MM.1S (cell line): ENCODE results near the gene TGFA.

Experiments used
- DNase-seq: peaks from one replicate; pipeline ENCODE4 v3.0.0-alpha.2; 2015
- H2AFZ ChIP-seq: fragments of 300-600 bp; sonication (generic); 2 replicates; pipeline ENCODE4 v1.6.0; 2016; ENCODE audit warnings: antibody characterized with exemption, low read length
- H3F3A ChIP-seq: fragments of 300-600 bp; sonication (generic); 2 replicates; pipeline ENCODE4 v1.6.1; 2016; ENCODE audit warnings: mild to moderate bottlenecking, antibody characterized with exemption, low read length, moderate library complexity, mixed read lengths; ENCODE audit not compliant: insufficient read depth
- H3K27ac ChIP-seq: fragments of 300-600 bp; sonication (generic); 2 replicates; pipeline ENCODE4 v1.5.1; 2016; ENCODE audit warnings: mild to moderate bottlenecking, low read length
- H3K27me3 ChIP-seq: fragments of 300-600 bp; sonication (generic); replicated peaks from 2 replicates; pipeline ENCODE4 v1.6.0; 2016; ENCODE audit warnings: low read length; ENCODE audit not compliant: insufficient read depth
- H3K36me3 ChIP-seq: fragments of 300-600 bp; sonication (generic); replicated peaks from 2 replicates; pipeline ENCODE4 v1.6.1; 2016; ENCODE audit warnings: mild to moderate bottlenecking, low read length, mixed read lengths; ENCODE audit not compliant: insufficient read depth
- H3K4me1 ChIP-seq: fragments of 300-600 bp; sonication (generic); 2 replicates; pipeline ENCODE4 v1.6.1; 2016; ENCODE audit warnings: low read length, mixed read lengths
- H3K4me2 ChIP-seq: fragments of 300-600 bp; sonication (generic); 2 replicates; pipeline ENCODE4 v1.6.0; 2016; ENCODE audit warnings: low read depth, low read length
- H3K4me3 ChIP-seq: fragments of 300-600 bp; sonication (generic); 2 replicates; pipeline ENCODE4 v1.5.1; 2016; ENCODE audit warnings: low read length, mixed read lengths
- H3K79me2 ChIP-seq: fragments of 300-600 bp; sonication (generic); 2 replicates; pipeline ENCODE4 v1.6.1; 2016; ENCODE audit warnings: mixed run types, low read length, mixed read lengths
- H3K9ac ChIP-seq: fragments of 300-600 bp; sonication (generic); 2 replicates; pipeline ENCODE4 v1.6.1; 2016; ENCODE audit warnings: low read length, mixed read lengths
- H3K9me2 ChIP-seq: fragments of 300-600 bp; sonication (generic); replicated peaks from 2 replicates; pipeline ENCODE4 v1.6.1; 2016; ENCODE audit warnings: mild to moderate bottlenecking, low read length, mixed read lengths; ENCODE audit not compliant: insufficient read depth
- H3K9me3 ChIP-seq: fragments of 300-600 bp; sonication (generic); replicated peaks from 2 replicates; pipeline ENCODE4 v1.6.1; 2016; ENCODE audit warnings: mild to moderate bottlenecking, low read length, mixed read lengths; ENCODE audit not compliant: insufficient read depth
- H4K20me1 ChIP-seq: fragments of 300-600 bp; sonication (generic); 2 replicates; pipeline ENCODE4 v1.6.1; 2016; ENCODE audit warnings: mild to moderate bottlenecking, low read length, moderate library complexity, mixed read lengths; ENCODE audit not compliant: insufficient read depth
- CTCF ChIP-seq: fragments of 300-600 bp; sonication (generic); IDR thresholded peaks from 2 replicates; pipeline ENCODE4 v1.5.1; 2016; ENCODE audit warnings: antibody characterized with exemption, low read length, mixed read lengths
- EZH2 ChIP-seq: fragments of 300-600 bp; sonication (generic); optimal IDR thresholded peaks from 2 replicates; pipeline ENCODE3; 2017; ENCODE audit warnings: low read depth, mild to moderate bottlenecking, antibody characterized with exemption, low read length, mixed read lengths
- EZH2phosphoT487 ChIP-seq: fragments of 300-600 bp; sonication (generic); IDR thresholded peaks from 2 replicates; pipeline ENCODE4 v1.6.1; 2018; ENCODE audit warnings: antibody characterized with exemption, low read length

TGFA gene

GRCh38 chr2:70473101-70473722 is 80.4 kb downstream of the TGFA start:
- Histone ChIP-seq H3K4me3 (no peak overlapping the region), H3K4me2 (no peak overlapping the region), H3K4me1 (peaks cover 25% of the 10 kb centered on the region), H4K20me1 (no peaks in the 10 kb centered on the region), H3K9me3 (no peaks in the 10 kb centered on the region), H3K27ac (no peak overlapping the region), H3K79me2 (no peaks in the 10 kb centered on the region), H3K9ac (no peak overlapping the region), H3F3A (no peaks in the 10 kb centered on the region; the same call in 1 of the 2 replicates), H3K9me2 (no peaks in the 10 kb centered on the region), H3K36me3 (no peaks in the 10 kb centered on the region), H2AFZ (no peak overlapping the region), H3K27me3 (no peaks in the 10 kb centered on the region)
- no peak for DNase-seq
- TF ChIP-seq EZH2 (no peak), EZH2phosphoT487 (no peak), CTCF (no peak)

- DNase-seq, result no peak
- Histone ChIP-seq H3K36me3 (no peaks in the 10 kb centered on the region), H3K4me3 (no peak overlapping the region), H3F3A (no peaks in the 10 kb centered on the region; the same call in 1 of the 2 replicates), H4K20me1 (no peaks in the 10 kb centered on the region), H2AFZ (no peak overlapping the region), H3K4me1 (peaks cover 25% of the 10 kb centered on the region), H3K79me2 (no peaks in the 10 kb centered on the region), H3K4me2 (no peak overlapping the region), H3K9ac (no peak overlapping the region), H3K27me3 (no peaks in the 10 kb centered on the region), H3K9me3 (no peaks in the 10 kb centered on the region), H3K9me2 (no peaks in the 10 kb centered on the region), H3K27ac (no peak overlapping the region)
- TF ChIP-seq EZH2, result no peak
- TF ChIP-seq EZH2phosphoT487, result no peak
- no peak for TF ChIP-seq CTCF
These were observed 81.3 kb downstream of the TGFA start for GRCh38 chr2:70472221-70472890.

GRCh38 chr2:70471129-70471528 is 82.5 kb downstream of the TGFA start:
- Histone ChIP-seq H2AFZ (no peak overlapping the region), H4K20me1 (no peaks in the 10 kb centered on the region), H3K9ac (no peak overlapping the region), H3K4me2 (no peak overlapping the region), H3K4me1 (peaks cover 21% of the 10 kb centered on the region), H3F3A (no peaks in the 10 kb centered on the region; the same call in 1 of the 2 replicates), H3K9me3 (no peaks in the 10 kb centered on the region), H3K27ac (no peak overlapping the region), H3K79me2 (no peaks in the 10 kb centered on the region), H3K4me3 (no peak overlapping the region), H3K36me3 (no peaks in the 10 kb centered on the region), H3K27me3 (no peaks in the 10 kb centered on the region), H3K9me2 (no peaks in the 10 kb centered on the region)
- TF ChIP-seq EZH2phosphoT487 (no peak), EZH2 (no peak), CTCF (no peak)
- no peak for DNase-seq
